Measurements from ENCODE around the gene CHRNA9.

DNA sequence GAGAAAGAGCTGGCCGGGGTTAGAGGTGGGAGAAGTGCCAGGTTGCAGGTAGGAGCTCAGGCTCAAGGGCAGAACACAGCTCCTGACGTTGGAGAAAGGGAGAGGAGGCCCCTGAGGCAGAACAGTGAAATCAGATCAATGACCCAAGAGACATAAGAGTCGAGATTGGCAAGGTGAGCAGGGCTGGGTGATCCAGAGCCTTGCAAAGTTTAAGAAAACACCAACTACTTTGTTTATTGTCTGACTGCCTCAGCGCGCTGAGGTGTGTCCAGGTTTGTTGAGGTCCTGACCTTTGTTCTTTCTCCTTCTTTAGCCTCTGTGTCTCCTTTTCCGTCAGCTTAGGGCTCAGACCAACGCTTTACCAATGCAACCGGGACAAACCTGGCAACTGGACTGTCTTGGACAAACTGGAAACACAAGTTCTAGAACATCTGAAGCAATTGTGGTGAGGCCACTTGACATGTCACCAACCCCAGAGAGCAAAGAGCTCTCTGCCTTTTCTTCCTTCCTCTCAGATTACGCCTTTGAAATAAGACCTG is 28.3 kb downstream of the CHRNA9 start:
- TF ChIP-seq, protein P1, sequence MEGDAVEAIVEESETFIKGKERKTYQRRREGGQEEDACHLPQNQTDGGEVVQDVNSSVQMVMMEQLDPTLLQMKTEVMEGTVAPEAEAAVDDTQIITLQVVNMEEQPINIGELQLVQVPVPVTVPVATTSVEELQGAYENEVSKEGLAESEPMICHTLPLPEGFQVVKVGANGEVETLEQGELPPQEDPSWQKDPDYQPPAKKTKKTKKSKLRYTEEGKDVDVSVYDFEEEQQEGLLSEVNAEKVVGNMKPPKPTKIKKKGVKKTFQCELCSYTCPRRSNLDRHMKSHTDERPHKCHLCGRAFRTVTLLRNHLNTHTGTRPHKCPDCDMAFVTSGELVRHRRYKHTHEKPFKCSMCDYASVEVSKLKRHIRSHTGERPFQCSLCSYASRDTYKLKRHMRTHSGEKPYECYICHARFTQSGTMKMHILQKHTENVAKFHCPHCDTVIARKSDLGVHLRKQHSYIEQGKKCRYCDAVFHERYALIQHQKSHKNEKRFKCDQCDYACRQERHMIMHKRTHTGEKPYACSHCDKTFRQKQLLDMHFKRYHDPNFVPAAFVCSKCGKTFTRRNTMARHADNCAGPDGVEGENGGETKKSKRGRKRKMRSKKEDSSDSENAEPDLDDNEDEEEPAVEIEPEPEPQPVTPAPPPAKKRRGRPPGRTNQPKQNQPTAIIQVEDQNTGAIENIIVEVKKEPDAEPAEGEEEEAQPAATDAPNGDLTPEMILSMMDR (IDR thresholded peaks at IDR 0.05) = no peak
- TF ChIP-seq ZFX (IDR thresholded peaks at IDR 0.05; ENCODE audit: borderline replicate concordance) = no peak

Data from 22Rv1 (cell line).